GM19238 (cell line): ENCODE data around the gene CLSTN2.

Experiments
- DNase-seq: peaks from one replicate; pipeline ENCODE4 v3.0.0; 2011; ENCODE audit warnings: low spot score; ENCODE audit not compliant: insufficient read length

The CLSTN2 gene

DNA sequence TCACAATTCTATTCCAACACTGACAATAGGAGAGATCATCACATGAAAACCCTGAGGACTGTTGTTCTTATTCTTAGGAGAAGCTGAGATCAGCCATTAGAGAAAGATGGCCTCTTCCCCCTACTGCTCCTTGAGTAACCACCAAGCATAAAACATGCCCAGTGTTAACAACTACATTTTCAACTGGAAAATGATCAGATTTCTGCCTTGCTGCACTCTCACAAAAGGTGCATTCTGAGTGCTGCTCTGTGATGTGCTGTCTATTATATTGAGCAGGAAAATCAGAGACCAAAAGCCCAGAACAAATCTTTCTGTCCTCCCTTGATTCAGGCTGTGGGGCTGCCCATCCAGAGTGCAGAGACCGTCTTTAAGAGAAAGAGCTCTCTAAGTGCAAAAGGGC, 438.2 kb downstream of the CLSTN2 start:
- no peak for DNase-seq

DNA sequence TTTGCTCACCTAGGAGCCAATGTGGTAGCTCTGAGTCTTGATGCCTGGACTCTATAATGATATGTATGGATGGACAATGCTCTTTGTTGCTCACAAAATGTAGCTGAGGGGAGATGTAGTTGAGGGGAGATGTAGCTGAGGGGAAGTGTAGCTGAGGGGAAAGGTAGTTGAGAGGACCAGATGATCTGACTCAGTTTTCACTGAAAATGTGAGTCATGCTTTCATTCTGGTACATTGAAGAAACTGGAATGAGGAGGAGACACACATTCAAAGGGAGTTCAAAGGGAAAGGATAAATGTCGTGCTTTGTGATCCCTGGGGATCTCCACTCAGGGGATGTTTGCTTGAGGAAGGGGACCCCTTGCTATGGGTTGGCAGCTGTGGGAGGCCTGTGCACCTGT, 440.0 kb downstream of the CLSTN2 start:
- no peak for DNase-seq

DNA sequence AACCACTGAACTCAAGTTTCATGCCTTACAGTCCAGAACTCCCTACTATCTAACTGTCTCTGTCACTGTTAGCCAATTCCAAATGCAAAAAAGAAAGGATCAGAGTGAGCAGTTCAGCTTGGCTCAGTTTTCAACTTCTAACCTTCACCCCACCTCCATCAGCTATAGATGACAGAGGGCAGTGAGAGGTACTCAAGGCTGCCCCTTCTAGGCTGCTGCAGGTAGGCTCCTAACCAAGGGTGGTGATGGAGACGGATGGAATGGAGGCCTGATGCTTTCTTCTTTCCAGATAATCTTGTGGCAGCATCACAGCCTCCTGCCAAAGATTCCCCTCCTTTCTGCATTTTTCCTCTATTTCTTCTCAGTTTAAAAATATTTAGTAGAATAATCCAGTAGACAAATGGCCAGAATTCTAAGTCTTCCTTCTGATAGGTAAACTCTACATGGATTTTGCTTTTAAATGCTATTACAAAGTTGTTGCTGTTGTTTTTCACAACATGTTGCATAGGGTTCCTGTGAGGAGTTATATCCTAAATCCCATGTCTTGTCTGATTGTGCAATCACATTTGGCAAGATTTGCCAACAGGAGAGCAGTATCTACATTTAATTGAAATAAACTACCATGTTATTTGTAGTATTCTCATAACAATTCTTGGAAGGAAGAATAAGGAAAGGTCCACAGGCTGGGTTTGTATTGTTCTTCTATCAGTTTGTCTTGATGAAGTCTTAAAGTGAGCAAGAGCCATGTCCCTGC, 441.3 kb downstream of the CLSTN2 start:
- DNase-seq = no peak

DNA sequence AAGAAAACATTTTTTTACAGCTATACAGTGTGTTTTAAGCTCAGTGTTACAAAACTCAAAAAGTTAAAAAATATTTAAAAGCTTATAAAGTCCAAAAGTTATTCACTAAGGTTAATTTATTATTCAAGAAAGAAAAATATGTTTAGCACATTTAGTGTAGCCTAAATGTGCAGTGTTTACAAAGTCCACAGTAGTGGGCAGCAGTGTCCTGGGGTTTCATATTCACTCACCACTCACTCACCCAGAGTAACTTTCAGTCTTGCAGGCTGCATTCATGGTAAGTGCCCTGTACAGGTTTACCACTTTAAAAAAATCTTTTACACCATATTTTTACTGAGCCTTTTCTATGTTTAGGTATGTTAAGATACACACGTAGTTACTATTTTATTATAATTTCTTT, 442.7 kb downstream of the CLSTN2 start:
- DNase-seq = no peak

DNA sequence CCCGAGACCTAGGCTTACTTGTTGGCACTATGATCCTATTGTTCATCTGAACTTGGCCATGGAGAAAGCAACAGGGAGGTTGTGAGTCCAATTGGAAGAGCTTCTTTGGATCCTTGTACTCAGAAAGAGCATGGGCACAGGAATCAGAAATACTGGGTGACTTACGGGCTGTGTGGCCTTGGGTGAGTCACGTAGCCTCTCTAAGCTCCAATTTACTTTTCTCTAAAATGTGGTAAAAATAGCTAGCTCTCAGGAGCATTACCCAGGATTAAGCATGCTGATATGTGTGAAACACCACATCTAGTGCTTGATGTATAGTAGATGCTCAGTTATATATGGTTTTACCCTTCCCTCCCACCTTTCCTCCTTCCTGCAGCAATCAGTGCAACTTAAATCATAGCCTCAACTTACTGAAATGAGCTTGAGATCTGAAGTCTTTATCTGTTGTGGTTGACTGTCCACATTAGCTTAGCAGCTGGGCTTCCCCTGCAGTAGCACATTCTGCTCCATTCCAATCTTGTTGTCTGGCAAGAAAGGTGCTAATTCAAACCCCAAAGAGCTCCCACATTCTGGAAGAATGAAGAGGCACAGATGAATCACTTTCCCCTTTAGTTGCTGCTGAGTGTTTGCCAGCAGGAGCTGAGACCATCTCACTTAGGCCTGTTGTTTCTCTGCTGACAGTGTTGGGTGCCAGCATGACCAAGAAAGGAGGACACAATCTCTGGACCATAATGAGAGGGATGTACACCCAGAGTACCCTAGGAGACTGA, 443.8 kb downstream of the CLSTN2 start:
- no peak for DNase-seq

DNA sequence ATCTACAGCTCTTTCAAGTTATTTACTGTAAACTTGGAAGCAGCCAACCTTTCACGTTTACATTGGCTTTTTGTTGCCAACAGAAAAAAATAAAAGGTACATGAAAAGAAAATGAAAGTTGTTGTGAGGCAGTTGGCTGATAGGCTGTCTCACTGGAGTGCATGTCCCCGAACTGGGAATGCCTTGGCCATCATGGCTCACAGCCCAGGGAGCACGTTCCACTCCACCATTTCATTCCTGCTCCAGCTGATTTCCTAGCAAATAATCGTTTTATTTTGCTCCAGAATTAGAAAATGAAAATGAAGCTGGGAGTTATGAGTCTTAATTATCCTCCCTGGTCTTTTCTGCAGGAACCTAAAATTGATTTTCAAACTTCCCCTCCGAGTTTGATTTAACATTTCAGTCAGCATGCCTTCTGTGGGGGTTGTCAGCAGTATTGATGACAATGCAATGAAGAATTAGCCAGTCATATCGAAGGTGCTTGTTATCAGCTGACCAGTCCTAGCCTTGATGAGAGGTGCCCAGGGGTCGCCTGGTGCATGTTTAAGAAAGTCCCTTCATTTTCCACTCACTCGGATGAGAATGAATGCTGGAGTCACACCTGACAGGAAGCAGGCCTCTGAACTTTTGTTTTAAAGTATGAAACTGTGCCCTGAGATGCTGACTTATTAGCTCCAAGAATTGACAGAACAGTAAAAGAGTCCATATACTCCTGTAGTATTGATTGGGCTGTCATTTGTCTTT, 449.2 kb downstream of the CLSTN2 start:
- no peak for DNase-seq

DNA sequence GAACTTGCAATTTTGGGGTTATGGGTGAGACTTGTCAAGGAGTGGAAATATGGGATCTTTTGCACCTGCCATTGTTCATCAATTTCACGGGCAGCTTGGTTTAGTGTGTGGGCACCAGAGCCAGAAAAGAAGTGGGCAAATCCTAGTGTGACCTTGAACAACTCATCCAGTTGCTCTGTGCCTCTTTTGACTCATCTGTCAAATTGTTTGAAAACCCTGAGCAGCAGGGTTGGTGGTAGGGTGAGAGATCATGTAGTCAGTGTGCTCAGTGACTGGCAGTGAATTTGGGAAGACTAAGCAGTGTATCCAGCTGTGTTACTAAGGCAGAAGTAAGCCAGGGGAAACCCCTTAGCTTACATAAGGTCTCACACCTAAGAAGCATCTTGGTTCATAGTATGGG, 449.9 kb downstream of the CLSTN2 start:
- DNase-seq = no peak

DNA sequence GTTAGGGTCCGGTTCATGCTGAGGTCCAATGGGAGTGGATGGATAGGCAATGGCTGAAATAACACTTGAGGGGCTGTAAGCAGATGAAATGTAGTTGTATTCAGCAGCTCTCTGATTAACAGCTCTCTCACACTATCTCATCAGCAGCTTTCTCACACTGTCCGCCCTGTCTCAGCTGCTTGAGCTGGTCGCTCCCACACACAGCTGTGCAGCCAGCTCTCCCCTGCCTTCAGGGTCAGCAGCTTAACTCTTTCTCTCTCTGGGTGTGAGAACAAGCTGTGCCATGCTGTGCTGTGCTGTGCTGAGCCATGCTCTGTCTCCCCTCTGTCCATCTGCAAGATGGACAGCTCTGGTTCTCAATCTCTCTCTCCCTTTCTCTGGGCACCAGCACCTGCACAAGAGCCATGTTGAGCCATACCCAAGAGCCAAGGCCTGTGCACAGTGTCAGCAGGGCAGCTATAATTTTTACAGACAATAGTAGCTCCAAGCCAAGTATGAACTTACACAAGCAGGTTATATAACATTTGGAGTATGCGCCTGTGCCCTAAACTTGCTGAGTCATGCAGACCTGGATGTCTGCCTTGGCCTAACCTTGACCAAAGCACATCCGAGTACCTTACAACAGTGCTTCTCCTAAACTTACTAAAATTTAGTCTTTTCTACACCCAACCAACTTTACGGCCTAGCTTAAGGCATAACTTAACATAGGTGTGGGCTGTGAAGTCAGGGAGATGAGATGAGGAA, 451.5 kb downstream of the CLSTN2 start:
- no peak for DNase-seq

DNA sequence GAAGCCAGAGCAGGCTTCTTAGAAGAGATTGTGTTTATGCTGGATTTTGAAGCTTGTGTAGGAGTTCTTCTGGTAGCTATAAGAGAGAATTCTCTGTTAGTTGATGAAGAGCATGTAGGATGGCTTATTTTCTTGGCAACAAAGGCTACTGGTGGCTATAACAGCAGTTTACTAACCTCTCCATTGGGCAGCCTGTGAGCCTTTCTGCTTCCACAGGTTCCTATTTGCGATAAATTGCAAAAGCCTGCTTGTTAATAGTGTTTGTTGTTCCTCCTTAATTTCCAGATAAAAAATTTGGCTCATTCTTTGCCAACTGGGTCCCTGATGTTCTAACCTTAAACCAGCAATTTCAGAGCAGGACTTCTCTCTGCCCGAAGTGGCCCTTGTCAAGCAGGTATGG, 452.3 kb downstream of the CLSTN2 start:
- DNase-seq = no peak

DNA sequence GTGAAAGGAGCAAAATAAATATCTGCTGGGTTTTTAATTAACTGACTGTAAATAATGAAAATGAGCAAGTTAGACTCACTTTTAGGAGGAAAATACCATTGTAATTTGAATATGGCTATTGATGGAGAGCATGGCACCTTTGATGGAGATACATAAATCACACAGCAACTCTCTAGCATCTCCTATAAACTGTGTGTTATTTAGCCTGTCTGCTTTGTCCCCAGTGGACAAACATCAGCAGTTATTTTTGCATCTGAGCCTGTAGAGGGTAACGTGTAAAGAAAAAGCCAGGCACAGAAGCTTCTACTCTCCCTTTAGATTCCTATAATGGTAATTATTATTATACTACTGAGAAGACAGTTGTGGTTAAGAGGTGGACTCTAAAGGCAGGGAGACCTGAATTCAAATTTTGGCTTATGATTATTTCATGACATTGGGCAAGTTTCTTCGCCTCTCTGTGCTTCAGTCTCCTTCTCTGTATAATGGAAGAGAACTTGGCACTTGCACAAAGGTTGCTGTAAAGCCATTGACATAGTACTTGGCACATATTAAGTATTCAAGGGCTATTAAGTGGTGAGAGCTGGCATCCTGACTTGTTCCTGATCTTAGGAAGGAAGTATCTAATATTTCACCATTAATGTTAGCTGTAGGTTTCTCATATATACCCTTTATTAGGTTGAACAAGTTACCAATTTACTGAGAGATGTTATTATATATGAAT, 453.4 kb downstream of the CLSTN2 start:
- DNase-seq = no peak

DNA sequence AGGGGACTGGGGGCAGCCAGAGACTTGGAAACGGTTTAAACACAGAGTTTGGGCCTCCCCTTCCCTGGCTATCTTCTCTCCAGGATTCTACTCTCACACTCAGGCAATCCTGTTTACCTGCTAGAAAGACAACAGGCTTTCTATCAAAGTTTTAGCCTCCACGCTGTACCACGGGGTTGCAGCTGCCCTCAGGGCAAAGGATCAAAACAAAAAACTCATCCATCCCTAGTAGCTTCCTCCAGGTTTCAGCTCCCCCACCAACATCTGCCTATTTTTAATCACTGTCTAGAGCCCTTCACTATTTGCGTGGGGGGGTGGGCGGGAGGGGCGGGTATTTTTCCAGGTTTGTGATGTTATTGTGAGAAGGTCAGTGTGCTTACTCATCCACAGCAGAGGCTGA, 456.1 kb downstream of the CLSTN2 start:
- DNase-seq = no peak

DNA sequence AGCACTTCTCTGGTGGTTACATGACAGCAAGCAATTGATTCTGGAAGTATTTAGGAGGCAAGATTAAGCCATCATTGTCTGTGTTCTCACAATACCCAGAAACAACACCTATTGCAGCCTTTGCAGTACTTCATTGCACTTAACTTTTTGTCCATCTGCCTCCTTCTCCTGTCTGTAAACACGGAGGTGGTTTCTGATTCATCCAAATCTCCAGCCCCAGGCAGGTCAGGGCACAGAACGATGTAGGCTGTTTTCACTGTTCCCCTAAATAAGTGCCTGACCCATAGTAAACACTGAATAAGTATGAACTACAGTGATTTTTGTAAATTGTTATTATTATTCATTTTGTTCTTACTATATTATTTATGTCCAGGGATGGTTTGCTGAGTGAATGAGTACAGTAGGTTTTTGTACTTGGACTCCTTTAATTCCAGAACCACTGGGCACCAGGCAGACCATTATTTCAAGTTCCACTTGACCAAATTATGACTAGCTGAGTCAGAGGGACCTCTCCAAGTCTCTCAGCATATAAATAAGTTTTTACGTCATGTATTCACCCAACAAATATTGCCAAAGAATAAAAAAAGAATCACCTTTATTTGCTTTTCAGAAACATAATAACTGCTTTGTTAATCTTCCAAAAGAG, 459.6 kb downstream of the CLSTN2 start:
- DNase-seq = no peak

DNA sequence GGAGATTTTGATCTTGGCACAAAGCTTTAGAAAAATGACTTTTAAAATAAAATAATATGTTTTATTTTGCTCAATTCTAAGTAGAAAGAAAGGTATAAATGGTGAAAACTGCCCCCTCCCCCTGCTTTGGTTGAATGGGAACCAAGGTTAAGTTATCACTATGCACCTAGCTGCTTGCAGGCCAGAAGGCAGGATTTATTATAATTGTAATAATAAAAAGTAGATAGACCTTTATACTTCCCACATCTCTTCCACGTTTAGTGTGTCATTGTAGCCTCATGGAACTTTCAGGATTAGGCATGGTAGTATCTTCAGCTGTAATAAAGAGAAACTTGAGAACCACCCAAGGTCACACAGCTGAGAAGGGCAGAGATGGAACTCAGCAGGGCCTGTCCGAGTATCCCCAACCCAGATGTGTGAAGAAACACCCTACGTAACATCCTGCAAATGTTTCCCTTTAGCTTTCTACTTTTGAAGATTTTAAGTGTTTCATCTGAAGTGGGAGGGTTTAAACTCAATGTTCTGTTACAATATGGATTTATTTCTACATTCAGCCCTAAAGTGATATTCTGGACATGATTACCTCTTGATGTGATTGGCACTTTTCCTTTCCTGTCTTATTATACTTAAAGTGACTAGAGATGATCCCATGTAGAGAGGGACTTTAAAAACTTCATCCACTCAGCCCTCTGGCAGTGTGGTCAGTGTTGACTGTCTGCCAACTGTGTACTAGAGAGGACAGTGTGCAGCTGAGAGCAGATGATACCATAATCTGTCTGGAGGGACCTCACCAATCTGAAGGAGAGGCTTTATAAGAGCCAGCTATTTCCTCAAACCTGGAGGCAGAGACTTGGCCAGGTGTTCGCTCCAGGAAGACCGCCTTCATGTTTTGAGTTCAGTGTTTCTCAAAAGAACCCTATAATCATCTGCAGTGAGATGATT, 460.4 kb downstream of the CLSTN2 start:
- no peak for DNase-seq

DNA sequence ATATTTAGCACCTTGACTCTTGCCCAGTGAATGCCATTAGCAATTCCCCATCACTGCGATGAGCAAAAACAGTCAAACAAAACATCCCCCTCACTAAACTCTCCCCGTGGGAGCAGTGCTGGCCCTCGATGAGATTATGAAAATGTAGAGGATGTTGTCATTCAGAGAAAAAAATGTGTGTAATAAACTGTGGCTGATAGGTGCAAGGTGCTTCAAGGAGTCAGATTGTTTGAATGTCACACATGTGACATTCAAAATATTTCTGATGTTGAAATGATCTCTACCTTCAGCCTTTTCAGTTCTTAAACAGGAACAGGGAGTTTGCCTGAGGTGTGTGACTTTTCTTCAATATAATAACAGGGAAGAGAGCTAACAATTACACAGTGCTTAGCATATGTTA, 461.1 kb downstream of the CLSTN2 start:
- DNase-seq = no peak

DNA sequence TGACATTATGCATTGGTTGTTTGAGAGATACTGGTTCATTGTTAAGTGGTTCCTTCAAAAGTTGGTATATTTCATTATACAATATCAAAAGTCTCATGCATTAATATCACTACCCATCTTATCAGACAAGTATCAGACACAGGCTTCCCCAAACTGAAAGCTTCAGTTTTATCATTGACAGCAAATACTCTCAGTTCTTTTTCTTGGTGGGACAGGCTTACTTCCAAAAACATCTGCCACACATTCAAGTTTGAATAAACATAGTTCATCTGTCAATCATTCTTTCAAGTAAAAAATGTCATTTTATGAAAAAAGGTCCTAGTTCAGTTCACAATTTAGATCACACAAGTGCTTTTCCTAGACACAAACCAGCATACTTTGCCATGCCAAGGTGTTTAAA, 462.9 kb downstream of the CLSTN2 start:
- DNase-seq = no peak

DNA sequence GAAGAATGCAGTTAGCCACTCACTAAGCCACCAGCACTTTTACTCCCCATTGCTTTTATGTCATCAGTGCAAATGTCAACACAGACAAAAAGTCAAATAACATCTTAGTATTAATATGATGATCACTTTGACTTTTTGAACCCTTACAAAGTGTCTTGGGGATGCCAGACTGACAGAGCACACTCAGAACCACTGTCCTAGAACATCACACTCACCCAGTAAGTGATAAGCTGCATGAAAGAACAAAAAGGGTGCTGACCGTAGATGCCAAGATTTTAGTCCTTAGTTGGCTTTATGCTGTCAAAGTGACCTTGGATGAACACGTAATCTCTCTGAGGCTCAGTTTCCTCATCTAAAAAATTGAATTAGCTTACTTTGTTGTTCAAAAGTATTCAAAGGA, 463.4 kb downstream of the CLSTN2 start:
- DNase-seq = no peak

DNA sequence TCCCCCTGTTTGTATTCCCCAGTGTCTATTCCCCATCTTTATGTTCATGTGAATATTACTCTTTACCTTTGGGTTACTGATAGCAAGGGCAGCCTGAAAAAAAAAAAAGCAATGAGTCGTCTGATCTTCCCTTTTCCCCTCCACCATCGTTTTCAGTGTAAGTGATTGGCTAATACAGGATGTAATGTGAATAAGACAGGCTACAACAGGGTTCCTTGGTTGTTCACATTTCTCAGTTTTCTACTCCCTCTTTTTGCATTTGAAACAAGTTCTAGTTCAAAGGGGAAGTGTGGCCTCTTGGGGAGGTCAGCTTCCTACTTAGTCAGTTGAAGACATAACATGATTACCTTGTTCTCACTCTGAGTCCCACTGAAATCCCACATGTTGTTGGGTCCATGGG, 464.9 kb downstream of the CLSTN2 start:
- DNase-seq = no peak

DNA sequence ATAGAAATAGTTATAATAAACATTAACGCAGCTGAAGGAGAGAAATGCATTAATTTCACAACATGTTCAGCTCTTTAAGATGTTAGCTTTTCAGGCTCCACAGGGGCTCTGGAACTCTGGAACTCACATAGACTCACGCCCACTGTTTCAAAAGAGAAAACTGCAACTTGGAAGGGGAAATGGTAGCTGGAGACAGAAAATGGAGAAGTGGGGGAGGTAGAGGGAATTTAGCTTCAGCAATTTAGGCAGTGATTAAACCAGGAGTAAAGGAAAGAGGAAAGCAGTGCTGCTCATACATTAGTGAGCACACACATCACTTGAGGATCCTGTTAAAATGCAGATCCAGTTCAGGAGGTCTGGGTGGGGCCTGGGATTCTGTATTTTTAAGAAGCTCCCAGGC, 468.1 kb downstream of the CLSTN2 start:
- no peak for DNase-seq

DNA sequence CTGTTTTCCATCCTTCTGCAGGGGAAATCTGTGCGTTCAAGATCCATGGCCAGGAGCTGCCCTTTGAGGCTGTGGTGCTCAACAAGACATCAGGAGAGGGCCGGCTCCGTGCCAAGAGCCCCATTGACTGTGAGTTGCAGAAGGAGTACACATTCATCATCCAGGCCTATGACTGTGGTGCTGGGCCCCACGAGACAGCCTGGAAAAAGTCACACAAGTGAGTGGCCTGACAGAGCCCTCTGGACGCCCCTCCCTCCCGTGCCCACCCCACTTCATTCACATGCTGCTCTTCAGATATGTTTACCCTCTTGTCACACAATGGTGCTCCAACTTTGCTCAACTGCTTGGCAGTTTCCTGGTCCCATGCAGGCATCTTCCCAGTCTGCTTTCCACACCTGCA, 468.6 kb downstream of the CLSTN2 start:
- no peak for DNase-seq
